KOPT-K1 (cell line): ENCODE results near the gene RTCA.
"Not testable (repeated sequence)": the region's sequence is repeated elsewhere in the genome, so short reads cannot be mapped to it uniquely, and the experiment has no call there.

Source experiments
- H3K27ac ChIP-seq: fragments of 200-600 bp; sonication (generic); 2 replicates; pipeline ENCODE4 v1.5.1; 2016; ENCODE audit warnings: antibody characterized with exemption, mild to moderate bottlenecking, low read depth, low read length; ENCODE audit not compliant: poor library complexity, severe bottlenecking
- H3K36me3 ChIP-seq: fragments of 200-600 bp; sonication (generic); 2 replicates; pipeline ENCODE4 v1.5.1; 2017; ENCODE audit warnings: antibody characterized with exemption, mild to moderate bottlenecking, low read length, moderate library complexity; ENCODE audit not compliant: insufficient read depth
- H3K9me3 ChIP-seq: fragments of 200-600 bp; sonication (generic); 2 replicates; pipeline ENCODE4 v1.5.1; 2017; ENCODE audit warnings: antibody characterized with exemption, low read length, mild to moderate bottlenecking; ENCODE audit not compliant: insufficient read depth, poor library complexity, severe bottlenecking

The RTCA gene

GRCh38 chr1:100249155-100249536 lies 16.9 kb upstream of the RTCA start:
- no peaks in the 10 kb centered on the region for H3K36me3 ChIP-seq
- H3K27ac ChIP-seq, result peak overlapping the region; percentile 75
- no peaks in the 10 kb centered on the region for H3K9me3 ChIP-seq

- Histone ChIP-seq H3K36me3 (no peaks in the 10 kb centered on the region), H3K27ac (peak within 1 kb of the TSS; percentile 75), H3K9me3 (no peaks in the 10 kb centered on the region)
Observed at GRCh38 chr1:100249537-100250257, 16.3 kb upstream of the RTCA start, which contains the start of gene DBT. Gene DBT, minus strand, starts transcription at chr1:100249834. Its CDS starts 14 bp downstream, at chr1:100249820.

GRCh38 chr1:100250264-100250663 lies 15.8 kb upstream of the RTCA start:
- H3K9me3 ChIP-seq, result no peaks in the 10 kb centered on the region
- peak overlapping the region; percentile 75 for H3K27ac ChIP-seq
- H3K36me3 ChIP-seq, result no peaks in the 10 kb centered on the region

GRCh38 chr1:100250807-100251206 lies 15.2 kb upstream of the RTCA start:
- no peak overlapping the region for H3K27ac ChIP-seq
- no peaks in the 10 kb centered on the region for H3K9me3 ChIP-seq
- H3K36me3 ChIP-seq, result no peaks in the 10 kb centered on the region

- Histone ChIP-seq H3K36me3 (no peaks in the 10 kb centered on the region), H3K9me3 (no peaks in the 10 kb centered on the region), H3K27ac (no peak overlapping the region)
Observed at GRCh38 chr1:100252901-100253300, 13.1 kb upstream of the RTCA start.

GRCh38 chr1:100253552-100253951 lies 12.5 kb upstream of the RTCA start:
- no peaks in the 10 kb centered on the region for H3K36me3 ChIP-seq
- no peak overlapping the region for H3K27ac ChIP-seq
- no peaks in the 10 kb centered on the region for H3K9me3 ChIP-seq

- not testable (repeated sequence) for H3K27ac ChIP-seq, H3K36me3 ChIP-seq, H3K9me3 ChIP-seq
Observed at GRCh38 chr1:100256273-100256672, 9.7 kb upstream of the RTCA start.

GRCh38 chr1:100258427-100258826 lies 7.6 kb upstream of the RTCA start:
- not testable (repeated sequence) for H3K36me3 ChIP-seq, H3K27ac ChIP-seq, H3K9me3 ChIP-seq

GRCh38 chr1:100261686-100262085 lies 4.3 kb upstream of the RTCA start:
- Histone ChIP-seq H3K36me3 (no peaks in the 10 kb centered on the region), H3K27ac (no peak overlapping the region), H3K9me3 (no peaks in the 10 kb centered on the region)

GRCh38 chr1:100264081-100264480 lies 1.9 kb upstream of the RTCA start:
- not testable (repeated sequence) for H3K9me3 ChIP-seq, H3K27ac ChIP-seq
- H3K36me3 ChIP-seq, result peaks cover 19% of the 10 kb centered on the region

GRCh38 chr1:100265562-100265930 lies 470 bp upstream of the RTCA start:
- Histone ChIP-seq H3K36me3 (peaks cover 32% of the 10 kb centered on the region), H3K9me3 (no peaks in the 10 kb centered on the region), H3K27ac (peak overlapping the region; percentile 92)

GRCh38 chr1:100266741-100267140 lies 725 bp downstream of the RTCA start:
- H3K27ac ChIP-seq, result peak overlapping the region; percentile 92
- H3K36me3 ChIP-seq, result peaks cover 44% of the 10 kb centered on the region

GRCh38 chr1:100267284-100267683 lies 1.3 kb downstream of the RTCA start:
- H3K27ac ChIP-seq, result no peak overlapping the region
- H3K9me3 ChIP-seq, result no peaks in the 10 kb centered on the region
- H3K36me3 ChIP-seq, result peaks cover 49% of the 10 kb centered on the region

More at GRCh38 chr1:100266741-100267140, 725 bp downstream of the RTCA start:
- no peaks in the 10 kb centered on the region for H3K9me3 ChIP-seq

GRCh38 chr1:100268202-100268601 lies 2.2 kb downstream of the RTCA start:
- Histone ChIP-seq H3K36me3 (peaks cover 58% of the 10 kb centered on the region), H3K27ac (no peak overlapping the region), H3K9me3 (no peaks in the 10 kb centered on the region)

GRCh38 chr1:100277866-100278265 lies 11.8 kb downstream of the RTCA start:
- H3K9me3 ChIP-seq, result no peaks in the 10 kb centered on the region
- peaks cover 100% of the 10 kb centered on the region for H3K36me3 ChIP-seq

GRCh38 chr1:100279358-100279923 lies 13.4 kb downstream of the RTCA start:
- Histone ChIP-seq H3K9me3 (no peaks in the 10 kb centered on the region), H3K36me3 (peaks cover 99% of the 10 kb centered on the region), H3K27ac (no peak overlapping the region)

More at GRCh38 chr1:100277866-100278265, 11.8 kb downstream of the RTCA start:
- H3K27ac ChIP-seq, result no peak overlapping the region
